Posterior cingulate gyrus (tissue), 11 donors: ENCODE measurements around the gene PC.
"Not testable (repeated sequence)": the region's sequence is repeated elsewhere in the genome, so short reads cannot be mapped to it uniquely, and the experiment has no call there.

Source experiments
- DNase-seq, 10 donors: peaks; one replicate each; pipeline versions ENCODE4 v3.0.0 to v3.0.0-alpha.2; 2020 to 2021; ENCODE audit warnings: mixed read lengths in 3 of 10
- intact Hi-C: fragments of 100-400 bp; cut with DNase I; formaldehyde crosslinking; loops from one replicate; pipeline ENCODE4 v1.15.1; 2023

Gene PC

GRCh38 chr11:66958232-66958955 is at the start of gene PC:
TSS of gene PC (minus strand) at chr11:66958383. CDS start at chr11:66872159, 86,224 bp downstream.
- intact Hi-C loops: loop anchor here (1.0 to 10.0 kb wide), 3 partner anchors 41 to 102 kb away; no protein-coding TSS in a partner anchor
- peak; percentile 99 to 100 (median 100) for DNase-seq

GRCh38 chr11:67007126-67007525 is 48.9 kb upstream of the PC start:
- DNase-seq: no peak
- intact Hi-C loops: no loop called here

GRCh38 chr11:67006029-67006884 is 48.1 kb upstream of the PC start:
- intact Hi-C loops: no loop called here

GRCh38 chr11:67005200-67005599 is 47.0 kb upstream of the PC start:
- intact Hi-C loops: not testable (repeated sequence)

More at GRCh38 chr11:67006029-67006884, 48.1 kb upstream of the PC start:
- DNase-seq: peak in 2 of 10 donors; percentile 8 to 16

GRCh38 chr11:67002921-67003411 is 44.8 kb upstream of the PC start:
- intact Hi-C loops: no loop called here

More at GRCh38 chr11:67005200-67005599, 47.0 kb upstream of the PC start:
- not testable (repeated sequence) for DNase-seq

GRCh38 chr11:67002297-67002913 is 44.2 kb upstream of the PC start:
- intact Hi-C loops: no loop called here
- no peak for DNase-seq

More at GRCh38 chr11:67002921-67003411, 44.8 kb upstream of the PC start:
- DNase-seq: no peak

GRCh38 chr11:67001332-67001731 is 43.1 kb upstream of the PC start:
- no peak for DNase-seq
- intact Hi-C loops: no loop called here

GRCh38 chr11:66999555-66999954 is 41.4 kb upstream of the PC start:
- intact Hi-C loops: no loop called here
- DNase-seq: no peak

GRCh38 chr11:66996609-66997273 is 38.6 kb upstream of the PC start:
- intact Hi-C loops: no loop called here
- DNase-seq: no peak

- intact Hi-C loops: no loop called here
- no peak for DNase-seq
Measured at GRCh38 chr11:66992041-66992440, 33.9 kb upstream of the PC start.

- DNase-seq, intact Hi-C loops: not testable (repeated sequence)
Measured at GRCh38 chr11:66989360-66989759, 31.2 kb upstream of the PC start.

GRCh38 chr11:66988741-66989140 is 30.6 kb upstream of the PC start:
- intact Hi-C loops, DNase-seq: not testable (repeated sequence)

GRCh38 chr11:66987924-66988637 is 29.9 kb upstream of the PC start:
- DNase-seq: no peak
- intact Hi-C loops: no loop called here

GRCh38 chr11:66987158-66987620 is 29.0 kb upstream of the PC start:
- no peak for DNase-seq
- intact Hi-C loops: no loop called here

GRCh38 chr11:66986178-66986545 is 28.0 kb upstream of the PC start:
- intact Hi-C loops: no loop called here
- DNase-seq: no peak

- intact Hi-C loops: no loop called here
- no peak for DNase-seq
Measured at GRCh38 chr11:66985508-66986177, 27.5 kb upstream of the PC start.

GRCh38 chr11:66983275-66983924 is 25.2 kb upstream of the PC start:
- no peak for DNase-seq
- intact Hi-C loops: no loop called here

GRCh38 chr11:66981976-66982578 is 23.9 kb upstream of the PC start:
- intact Hi-C loops: no loop called here
- peak in 8 of 10 donors; percentile 37 to 90 (median 54) for DNase-seq
